K562 (cell line): Measurements from ENCODE around the gene BPHL. TPM values are rescaled to one million over a fixed set of nuclear protein-coding genes. Genes with fewer than 3 reads are reported as not detected.
A peak's percentile ranks its signal among the peaks of the same experiment; 100 is the strongest.

ENCODE experiments used
- ARID3A ChIP-seq: IDR thresholded peaks from 2 replicates; pipeline ENCODE4 v1.6.1; 2012; ENCODE audit warnings: low read depth, low read length, improper control_type of control experiment, borderline replicate concordance
- BDP1 ChIP-seq: IDR thresholded peaks from 3 replicates; pipeline ENCODE4 v1.6.1; 2011; ENCODE audit not compliant: insufficient read length, insufficient read depth
- CEBPZ ChIP-seq: fragments of 150-350 bp; IDR thresholded peaks from 2 replicates; pipeline ENCODE4 v1.6.1; 2014; ENCODE audit warnings: low read depth, mild to moderate bottlenecking, low read length, borderline replicate concordance
- CREM ChIP-seq: IDR thresholded peaks from 2 replicates; pipeline ENCODE4 v1.6.1; 2014; ENCODE audit warnings: antibody characterized with exemption, low read depth
- ETV1 ChIP-seq: fragments of 450-650 bp; conservative IDR thresholded peaks from 2 replicates; pipeline ENCODE4 v1.6.1; 2016; ENCODE audit warnings: missing genetic modification characterization, control low read depth, low read depth, missing compliant biosample characterization
- LARP7 ChIP-seq: fragments of 450-650 bp; IDR thresholded peaks from 2 replicates; pipeline ENCODE4 v1.6.1; 2016
- MTA3 ChIP-seq: fragments of 450-650 bp; formaldehyde crosslinking; IDR thresholded peaks from 2 replicates; pipeline ENCODE4 v1.6.1; 2017; ENCODE audit warnings: mild to moderate bottlenecking, borderline replicate concordance
- NFYB ChIP-seq: IDR thresholded peaks from 2 replicates; pipeline ENCODE4 v1.6.1; 2011; ENCODE audit warnings: mild to moderate bottlenecking, moderate library complexity; ENCODE audit not compliant: insufficient read length; ENCODE audit errors: extremely low read depth
- SLC30A9 ChIP-seq: fragments of 250-450 bp; sonication (Bioruptor Pico); IDR thresholded peaks from 2 replicates; pipeline ENCODE4 v1.8.0; 2022; ENCODE audit warnings: mild to moderate bottlenecking, moderate library complexity
- SRSF7 ChIP-seq: fragments of 200-400 bp; formaldehyde crosslinking; optimal IDR thresholded peaks from 2 replicates; pipeline ENCODE3; 2017; ENCODE audit warnings: mild to moderate bottlenecking, low read depth, low read length
- STAT6 ChIP-seq: sonication (generic); formaldehyde crosslinking; IDR thresholded peaks from 2 replicates; pipeline ENCODE4 v1.8.1; 2023; ENCODE audit warnings: mild to moderate bottlenecking, missing genetic modification reagents
- TCF3 ChIP-seq: sonication (generic); formaldehyde crosslinking; IDR thresholded peaks from 2 replicates; pipeline ENCODE4 v1.4.0; 2020; ENCODE audit warnings: mild to moderate bottlenecking, missing genetic modification reagents
- ZBTB34 ChIP-seq: fragments of 250-450 bp; sonication (Bioruptor Pico); IDR thresholded peaks from 2 replicates; pipeline ENCODE4 v1.8.0; 2021; ENCODE audit warnings: mild to moderate bottlenecking, moderate library complexity
- ZNF23 ChIP-seq: fragments of 250-450 bp; sonication (Bioruptor Pico); IDR thresholded peaks from 2 replicates; pipeline ENCODE4 v1.4.0; 2020; ENCODE audit warnings: mild to moderate bottlenecking
- ZNF586 ChIP-seq: fragments of 450-650 bp; formaldehyde crosslinking; conservative IDR thresholded peaks from 2 replicates; pipeline ENCODE4 v1.4.0; 2020; ENCODE audit warnings: mild to moderate bottlenecking, moderate library complexity
- ZNF740 ChIP-seq, 3 experiments: fragments of 200-800 bp in 1 of 3; sonication (Bioruptor generic) in 1 of 3; sonication (generic) in 1 of 3; formaldehyde crosslinking in 1 of 3; IDR thresholded peaks; 2 replicates each; pipeline versions ENCODE4 v1.6.1 to v1.8.0; 2016 to 2022; ENCODE audit warnings: mild to moderate bottlenecking in 2 of 3, missing compliant biosample characterization in 2 of 3, missing genetic modification characterization in 2 of 3, missing genetic modification reagents in 1 of 3
- polyA plus RNA-seq, 8 experiments: library from polyadenylated mRNA; depleted of rRNA in 4 of 8; stranded (reverse) in 5 of 8; unstranded in 3 of 8; fragments of >200 nt; fragmentation: Nextera tagmentation in 2 of 8; fragmentation: Illumina TruSeq in 1 of 8; extraction: Ambion mirVana in 2 of 8; extraction: Trizol in 1 of 8; gene quantifications; 2 replicates each; pipeline versions ENCODE4 v1.2.1 to v1.2.3, GENCODE V29; 2011 to 2014; ENCODE audit warnings: inconsistent platforms in 1 of 8, missing spikeins in 1 of 8
- total RNA-seq, 7 experiments: library from RNA; depleted of rRNA in 6 of 7; stranded (reverse); fragments of >200 nt in 6 of 7; fragmentation: Illumina TruSeq in 2 of 7; extraction: Trizol in 2 of 7; gene quantifications; 2 replicates each; pipeline versions ENCODE4 v1.2.1 to v1.2.3, GENCODE V29; 2011 to 2021; ENCODE audit warnings: low replicate concordance in 1 of 7

BPHL gene
- total and polyA plus RNA-seq, 9 of the 15 experiments (the other 6 are each of a cell fraction or from before 2014, with no cell fraction given): 3.5 to 17.4 (median 8.2) TPM

GRCh38 chr6:3162565-3163247 lies 44.2 kb downstream of the BPHL start (continued):
- TF ChIP-seq ARID3A (no peak), CEBPZ (no peak), TCF3 (CRISPR knock-in tag) (no peak), STAT6 (CRISPR knock-in tag) (no peak), SRSF7 (no peak), BDP1 (no peak), ZNF586 (0 out of 2 replicates have a peak, but pooled peaks have one; percentile 19), ZNF23 (CRISPR knock-in tag) (peak; percentile 41; the same call in 1 of the 2 replicates), ETV1 (tag) (peak; percentile 35), LARP7 (0 out of 2 replicates have a peak, but pooled peaks have one; percentile 61), ZBTB34 (CRISPR knock-in tag) (peak; percentile 24; the same call in 1 of the 2 replicates), ZNF740 (CRISPR knock-in tag; IDR thresholded peaks at IDR 0.05) (peak; percentile 70), ZNF740 (tag; IDR thresholded peaks at IDR 0.05) (no peak; a peak in 1 of 4 replicates), MTA3 (peak; percentile 82), CREM (no peak; the same call in 1 of the 2 replicates), NFYB (no peak), SLC30A9 (CRISPR knock-in tag) (no peak)
